Heart right ventricle (tissue), 16 donors: Measurements from ENCODE around the gene VANGL2. TPM values are rescaled to one million over a fixed set of nuclear protein-coding genes. Genes with fewer than 3 reads are reported as not detected.

Source experiments
- ATAC-seq, 8 donors: fragments of 200-7000 bp; cut with Tn5 transposase; one replicate each; pipeline ENCODE4 v1.9.1; 2020; ENCODE audit warnings: mild to moderate bottlenecking in 8 of 8, moderate library complexity in 8 of 8, moderate number of reproducible peaks in 1 of 8
- DNase-seq, 2 donors: peaks; one replicate each; pipeline ENCODE4 v3.0.0-alpha.2; 2020
- H3K27ac ChIP-seq, 10 donors: fragments of 200-600 bp; sonication (generic) in 2 of 10; one replicate each; pipeline versions ENCODE4 v1.5.0 to v1.8.0; 2020 to 2022; ENCODE audit warnings: mild to moderate bottlenecking in 3 of 10
- H3K27me3 ChIP-seq, 7 donors: fragments of 200-600 bp; one replicate each; pipeline ENCODE4 v1.8.0; 2021 to 2022; ENCODE audit warnings: mild to moderate bottlenecking in 2 of 7
- H3K36me3 ChIP-seq, 9 donors: fragments of 200-600 bp; sonication (generic) in 1 of 9; one replicate each; pipeline versions ENCODE4 v1.5.0 to v1.8.0; 2020 to 2022; ENCODE audit warnings: mild to moderate bottlenecking in 2 of 9
- H3K4me1 ChIP-seq, 9 donors: fragments of 200-600 bp; sonication (generic) in 1 of 9; one replicate each; pipeline versions ENCODE4 v1.5.0 to v1.8.0; 2020 to 2022; ENCODE audit warnings: mild to moderate bottlenecking in 4 of 9
- H3K4me3 ChIP-seq, 10 donors: fragments of 200-600 bp; sonication (generic) in 2 of 10; one replicate each; pipeline versions ENCODE4 v1.5.0 to v1.8.0; 2020 to 2022; ENCODE audit warnings: mild to moderate bottlenecking in 7 of 10, moderate library complexity in 2 of 10
- H3K9me3 ChIP-seq, 11 donors: fragments of 200-600 bp in 10 of 11; sonication (generic) in 2 of 11; one replicate each; pipeline versions ENCODE4 v1.5.0 to v1.8.0; 2013 to 2022; ENCODE audit warnings: mild to moderate bottlenecking in 2 of 11, control low read depth in 1 of 11, moderate library complexity in 1 of 11
- WGBS, 2 donors: extraction: QIAGEN DNeasy Blood & Tissue Kit; methylation state at CpG; one replicate each; pipeline ENCODE4 v1.1.7; 2013; ENCODE audit warnings: inconsistent platforms in 1 of 2; 5-methylcytosine and 5-hydroxymethylcytosine counted together
- intact Hi-C, 10 donors: fragments of 100-400 bp; cut with DNase I; formaldehyde crosslinking; loops; one replicate each; pipeline versions ENCODE4 v1.11.1 to v1.14.2; 2022
- polyA plus RNA-seq, 2 donors: library from polyadenylated mRNA; stranded (reverse); fragments of 200-250 nt; gene quantifications; one replicate each; pipeline ENCODE4 v1.2.3, GENCODE V29; 2013
- total RNA-seq, 10 donors: library from RNA; stranded (reverse); fragmentation: NEBNext Ultra II Directional in 3 of 10; extraction: Animal tissue kit (Norgen Biotek cat#: 25700) in 3 of 10; gene quantifications; one replicate each; pipeline versions ENCODE4 v1.2.1 to v1.2.4, GENCODE V29; 2021 to 2023
- TF ChIP-seq, protein P1 (sequence below), 9 donors: fragments of 200-600 bp; sonication (generic) in 2 of 9; IDR thresholded peaks; one replicate each; pipeline versions ENCODE4 v1.5.0 to v1.8.0; 2021 to 2022; ENCODE audit warnings: antibody characterized with exemption in 9 of 9, mild to moderate bottlenecking in 5 of 9, moderate library complexity in 1 of 9
- donor health status: Arrhythmogenic right ventricular cardiomyopathy.
- donor health status: ischemic (EF 13 %, LVEDD 7.1; RV severe dilation, severe dysfunction).
- donor health status: healthy with polysubstance abuse.
- donor health status: DM: no; HTN: yes; CAD: no.
- donor health status: DM: no; HTN: no; CAD: no.
- donor health status: ischemic (EF 25% LVEDD 6.9; RV normal size, moderate dysfunction).
- donor health status: ischemic (EF 25% LVEDD 5.7; RV mildly dilated, moderate dysfunction).
- donor health status: healthy.
- donor health status: DM: yes; HTN: yes; CAD: no.
- donor health status: Ischemic cardiomyopathy.
- donor health status: ischemic (EF 35%, LVEDD 5.7; RV mildly dilated, moderate dysfunction).
- donor health status: nonischemic (EF 11% LVEDD 7.7; RV severe dilation, severe dysfunction).
- donor health status: DM: yes; HTN: yes; CAD: no.
- donor health status: PGD.
- donor health status: ischemic (EF 29% LVEDD 5.4; RV normal size, mild dysfunction).
- donor health status: nonischemic (EF 23%, LVEDD 6.1; RV moderate dilation, normal function).

VANGL2 gene
- total and polyA plus RNA-seq, 12 donors = 0.68 to 4.1 (median 1.9) TPM

DNA sequence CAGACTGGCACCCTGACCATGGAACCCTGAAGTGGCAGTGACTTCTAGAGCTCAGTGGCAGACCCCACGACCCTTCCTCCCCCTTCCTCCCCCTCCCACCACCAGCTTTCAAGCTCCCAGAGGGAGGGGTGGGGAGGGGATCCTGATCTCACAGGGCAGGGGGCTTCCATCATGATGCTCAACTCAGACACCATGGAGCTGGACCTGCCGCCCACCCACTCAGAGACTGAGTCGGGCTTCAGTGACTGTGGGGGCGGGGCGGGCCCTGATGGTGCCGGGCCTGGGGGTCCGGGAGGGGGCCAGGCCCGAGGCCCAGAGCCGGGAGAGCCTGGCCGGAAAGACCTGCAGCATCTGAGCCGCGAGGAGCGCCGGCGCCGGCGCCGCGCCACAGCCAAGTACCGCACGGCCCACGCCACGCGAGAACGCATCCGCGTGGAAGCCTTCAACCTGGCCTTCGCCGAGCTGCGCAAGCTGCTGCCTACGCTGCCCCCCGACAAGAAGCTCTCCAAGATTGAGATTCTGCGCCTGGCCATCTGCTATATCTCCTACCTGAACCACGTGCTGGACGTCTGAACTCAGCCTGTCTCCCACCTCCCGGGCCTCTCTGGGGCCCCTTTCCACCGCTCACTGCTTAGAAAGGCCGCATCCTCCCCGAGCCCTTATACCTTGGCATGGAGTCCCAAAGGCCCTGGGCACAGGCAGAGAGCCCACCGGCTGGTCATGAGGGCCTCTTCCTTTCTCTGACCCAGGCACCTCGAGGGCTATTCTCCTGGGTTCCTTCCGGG is 29.6 kb upstream of the VANGL2 start:
- intact Hi-C loops = loop anchor here in 7 of 10 donors (10.0 kb wide), 5 partner anchors 176 to 436 kb away; partner anchors contain the start of genes CASQ1 (in 1 of the 7), IGSF8 (in 1 of the 7) and KCNJ9 (in 1 of the 7)
- no peak for DNase-seq
- 62 to 66% methylated on average over 36 to 42 of the region's 42 CpGs for WGBS, 2 donors
- ATAC-seq = no peak
- Histone ChIP-seq H3K9me3 (no peaks in the 10 kb centered on the region), H3K27me3 (peaks cover 0 to 38% (median 16%) of the 10 kb centered on the region in 7 donors), H3K27ac (no peak overlapping the region), H3K36me3 (no peaks in the 10 kb centered on the region), H3K4me1 (peaks cover 0 to 21% (median 3%) of the 10 kb centered on the region in 9 donors), H3K4me3 (no peak overlapping the region)
- TF ChIP-seq, protein P1, sequence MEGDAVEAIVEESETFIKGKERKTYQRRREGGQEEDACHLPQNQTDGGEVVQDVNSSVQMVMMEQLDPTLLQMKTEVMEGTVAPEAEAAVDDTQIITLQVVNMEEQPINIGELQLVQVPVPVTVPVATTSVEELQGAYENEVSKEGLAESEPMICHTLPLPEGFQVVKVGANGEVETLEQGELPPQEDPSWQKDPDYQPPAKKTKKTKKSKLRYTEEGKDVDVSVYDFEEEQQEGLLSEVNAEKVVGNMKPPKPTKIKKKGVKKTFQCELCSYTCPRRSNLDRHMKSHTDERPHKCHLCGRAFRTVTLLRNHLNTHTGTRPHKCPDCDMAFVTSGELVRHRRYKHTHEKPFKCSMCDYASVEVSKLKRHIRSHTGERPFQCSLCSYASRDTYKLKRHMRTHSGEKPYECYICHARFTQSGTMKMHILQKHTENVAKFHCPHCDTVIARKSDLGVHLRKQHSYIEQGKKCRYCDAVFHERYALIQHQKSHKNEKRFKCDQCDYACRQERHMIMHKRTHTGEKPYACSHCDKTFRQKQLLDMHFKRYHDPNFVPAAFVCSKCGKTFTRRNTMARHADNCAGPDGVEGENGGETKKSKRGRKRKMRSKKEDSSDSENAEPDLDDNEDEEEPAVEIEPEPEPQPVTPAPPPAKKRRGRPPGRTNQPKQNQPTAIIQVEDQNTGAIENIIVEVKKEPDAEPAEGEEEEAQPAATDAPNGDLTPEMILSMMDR (IDR thresholded peaks at IDR 0.05) = no peak

DNA sequence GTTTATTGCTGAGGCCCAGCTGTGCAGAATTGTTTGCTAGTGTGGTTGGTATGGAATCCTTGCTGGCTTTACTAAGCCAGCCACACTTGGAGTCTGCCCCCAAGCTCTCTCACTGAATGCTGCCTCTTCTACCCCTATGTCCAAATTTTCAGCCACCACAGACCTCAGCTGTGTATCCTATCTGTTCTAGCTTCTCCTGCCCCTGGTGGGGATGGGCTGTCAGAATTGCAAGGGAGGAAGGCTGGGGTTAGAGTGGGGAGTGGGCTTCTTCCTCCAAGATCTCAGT is 29.1 kb upstream of the VANGL2 start:
- Histone ChIP-seq H3K27me3 (peaks cover 0 to 38% (median 16%) of the 10 kb centered on the region in 7 donors), H3K27ac (no peak overlapping the region), H3K36me3 (no peaks in the 10 kb centered on the region), H3K4me3 (no peak overlapping the region), H3K4me1 (peaks cover 3 to 27% (median 9%) of the 10 kb centered on the region in 9 donors), H3K9me3 (no peaks in the 10 kb centered on the region)
- TF ChIP-seq, protein P1 (IDR thresholded peaks at IDR 0.05) = no peak
- DNase-seq (no peak), ATAC-seq (no peak)
- intact Hi-C loops = loop anchor here in 7 of 10 donors (10.0 kb wide), 5 partner anchors 176 to 436 kb away; partner anchors contain the start of genes CASQ1 (in 1 of the 7), IGSF8 (in 1 of the 7) and KCNJ9 (in 1 of the 7)

DNA sequence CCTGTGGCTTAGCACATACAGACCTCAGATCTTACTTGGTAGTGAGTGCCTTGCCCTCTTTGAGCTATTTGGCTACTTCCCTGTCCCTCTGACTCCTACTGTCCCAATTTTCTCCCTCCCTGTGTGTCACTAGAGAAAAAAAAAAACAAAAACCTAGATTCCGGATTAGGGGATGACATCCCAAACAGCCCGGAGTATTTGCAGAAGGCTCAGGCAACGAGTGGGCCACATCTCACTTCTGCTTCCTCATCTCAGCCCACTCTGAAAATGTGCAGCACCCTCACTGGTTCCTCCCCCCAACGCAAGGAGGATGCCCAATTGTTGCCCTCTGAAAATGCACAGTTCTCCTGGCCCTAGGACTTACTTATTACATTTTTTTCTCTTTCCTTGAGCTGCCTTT is 28.6 kb upstream of the VANGL2 start:
- H3K4me1 ChIP-seq = peaks cover 5 to 31% (median 10%) of the 10 kb centered on the region in 9 donors
- no peak for DNase-seq
- no peak overlapping the region for H3K4me3 ChIP-seq
- H3K27ac ChIP-seq = no peak overlapping the region
- WGBS, 2 donors = 74 to 88% methylated on average over 4 of the region's 4 CpGs
- H3K9me3 ChIP-seq = no peaks in the 10 kb centered on the region
- peaks cover 0 to 38% (median 16%) of the 10 kb centered on the region in 7 donors for H3K27me3 ChIP-seq
- TF ChIP-seq, protein P1 (IDR thresholded peaks at IDR 0.05) = no peak
- intact Hi-C loops = loop anchor here in 8 of 10 donors (1.0 to 10.0 kb wide), 6 partner anchors 12 to 437 kb away; partner anchors contain the start of genes CASQ1 (in 1 of the 8), IGSF8 (in 1 of the 8) and KCNJ9 (in 1 of the 8)
- no peak for ATAC-seq
- H3K36me3 ChIP-seq = no peaks in the 10 kb centered on the region

DNA sequence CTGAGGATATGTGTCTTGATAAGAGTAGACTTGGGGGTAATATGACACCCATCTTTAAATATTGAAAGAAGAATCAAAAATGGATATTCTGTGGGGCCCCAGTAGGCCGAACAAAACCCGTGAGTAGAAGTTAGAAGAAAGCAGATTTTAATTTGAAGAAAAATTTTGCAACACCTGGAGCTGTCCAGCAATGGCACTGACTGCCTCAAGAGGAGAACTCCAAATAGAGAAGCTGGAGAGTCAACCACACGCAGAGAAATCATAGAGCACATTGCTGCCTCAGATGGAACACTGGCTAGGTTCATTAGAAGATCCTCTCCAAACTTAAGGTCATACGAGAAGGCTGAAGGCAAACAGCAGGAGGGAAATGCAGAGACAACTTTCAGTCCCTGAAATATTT is 26.7 kb upstream of the VANGL2 start:
- no peak overlapping the region for H3K27ac ChIP-seq
- 90 to 93% methylated on average over 4 of the region's 4 CpGs for WGBS, 2 donors
- intact Hi-C loops = loop anchor here in 7 of 10 donors (10.0 kb wide), 5 partner anchors 179 to 439 kb away; partner anchors contain the start of genes CASQ1 (in 1 of the 7), IGSF8 (in 1 of the 7) and KCNJ9 (in 1 of the 7)
- no peak for DNase-seq
- peaks cover 5 to 31% (median 10%) of the 10 kb centered on the region in 9 donors for H3K4me1 ChIP-seq
- no peaks in the 10 kb centered on the region for H3K36me3 ChIP-seq
- peaks cover 0 to 34% (median 11%) of the 10 kb centered on the region in 7 donors for H3K27me3 ChIP-seq
- TF ChIP-seq, protein P1 (IDR thresholded peaks at IDR 0.05) = no peak
- no peak overlapping the region for H3K4me3 ChIP-seq
- H3K9me3 ChIP-seq = no peaks in the 10 kb centered on the region
- no peak for ATAC-seq
